ENCODE measurements around the gene ARPC5L.
"Not testable (repeated sequence)": the region's sequence is repeated elsewhere in the genome, so short reads cannot be mapped to it uniquely, and the experiment has no call there.

ARPC5L gene

GRCh38 chr9:124841075-124841821, 20.7 kb upstream of the ARPC5L start:
- DNase-seq = no peak

- no peak for DNase-seq
Observed at GRCh38 chr9:124843456-124844034, 18.4 kb upstream of the ARPC5L start.

- DNase-seq = no peak
Observed at GRCh38 chr9:124844291-124844690, 17.6 kb upstream of the ARPC5L start.

GRCh38 chr9:124846467-124846866, 15.5 kb upstream of the ARPC5L start:
- not testable (repeated sequence) for DNase-seq

GRCh38 chr9:124846969-124847368, 15.0 kb upstream of the ARPC5L start:
- no peak for DNase-seq

DNA sequence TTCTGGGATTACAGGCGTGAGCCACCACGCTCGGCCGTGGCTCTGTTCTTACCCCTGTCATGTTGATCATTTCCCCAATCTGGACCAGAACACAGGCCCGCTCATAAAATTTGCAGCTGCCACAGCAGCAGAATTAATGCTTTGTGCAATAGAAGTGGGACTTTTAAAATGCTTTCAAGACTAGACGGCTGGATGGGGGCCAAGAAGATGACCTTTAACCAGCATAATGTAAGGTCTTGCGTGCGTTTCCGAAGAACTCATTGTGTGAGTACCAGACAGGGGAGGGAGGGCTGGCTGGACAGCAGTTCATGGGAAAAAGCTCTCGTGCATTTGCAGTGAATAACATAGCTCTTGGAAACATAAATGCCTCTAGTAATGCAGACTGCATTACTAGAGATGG, 12.1 kb upstream of the ARPC5L start:
- no peak for DNase-seq

GRCh38 chr9:124852121-124852828, 9.7 kb upstream of the ARPC5L start:
- DNase-seq = no peak

DNA sequence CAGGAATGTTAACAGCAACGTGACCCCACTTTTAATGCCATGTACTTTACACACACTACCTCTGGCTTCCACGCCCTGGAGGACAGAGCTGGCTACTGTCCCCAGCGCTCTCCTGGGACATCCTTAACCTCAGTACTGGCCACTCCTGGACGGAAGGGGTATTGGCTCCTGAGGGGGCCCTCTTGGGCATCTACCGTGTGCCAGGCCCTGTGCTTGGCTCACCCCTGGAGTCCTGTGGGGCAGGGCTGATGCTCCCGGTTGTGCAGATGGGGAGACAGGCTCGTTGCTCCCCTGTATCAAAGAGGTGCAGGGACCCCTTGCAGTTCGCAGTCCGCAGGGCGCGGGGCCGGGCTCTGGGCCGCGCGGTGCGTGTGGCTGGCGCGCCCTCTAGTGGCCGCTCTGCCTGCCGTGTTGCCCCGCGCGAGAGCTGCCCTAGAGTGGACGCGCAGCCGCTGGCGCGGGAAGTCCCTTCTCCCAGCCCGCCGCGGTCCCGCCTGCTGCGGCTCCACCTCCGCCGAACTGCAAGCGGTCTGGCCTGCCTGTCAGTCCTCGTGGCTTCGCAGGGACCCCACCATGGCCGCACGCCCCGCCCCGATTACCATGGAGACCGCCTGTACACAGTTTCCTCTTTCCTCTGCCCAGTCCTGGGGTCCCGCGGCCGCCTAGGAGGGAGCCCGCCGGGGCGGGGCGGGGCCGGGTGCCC, 8.9 kb upstream of the ARPC5L start, which contains the start of gene WDR38:
Gene WDR38, plus strand, starts transcription at position 632 of the 703 bp plus-strand sequence. CDS start 72 bp downstream, outside the sequence.
- peak; percentile 45 for DNase-seq

DNA sequence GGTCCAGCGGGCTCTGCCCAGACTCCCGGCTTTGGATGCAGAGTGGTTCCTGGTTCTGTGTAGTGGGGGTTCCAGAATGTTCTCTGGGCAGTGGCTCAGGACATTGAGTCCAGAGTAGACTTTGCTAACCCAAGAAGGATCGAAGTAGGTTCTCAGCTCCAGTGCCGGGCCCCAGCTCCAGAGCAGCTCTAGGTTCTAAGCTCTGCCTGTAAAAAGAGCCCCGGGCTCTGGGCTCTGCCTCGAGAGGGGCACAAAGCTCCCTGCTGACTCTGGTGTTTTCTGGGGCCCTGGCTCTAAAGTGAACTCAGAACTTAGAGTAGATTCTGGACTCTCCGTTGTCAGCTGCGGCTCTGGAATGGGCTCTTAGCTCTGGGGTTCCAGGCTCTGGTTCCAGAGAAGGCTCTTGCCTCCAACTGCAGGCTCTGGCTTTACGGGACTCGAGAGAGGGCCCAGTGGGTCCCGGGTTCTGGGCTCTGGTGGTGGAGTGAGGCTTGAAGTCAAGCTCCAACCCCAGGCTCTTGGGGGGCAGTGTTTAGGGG, 8.3 kb upstream of the ARPC5L start:
- no peak for DNase-seq

DNA sequence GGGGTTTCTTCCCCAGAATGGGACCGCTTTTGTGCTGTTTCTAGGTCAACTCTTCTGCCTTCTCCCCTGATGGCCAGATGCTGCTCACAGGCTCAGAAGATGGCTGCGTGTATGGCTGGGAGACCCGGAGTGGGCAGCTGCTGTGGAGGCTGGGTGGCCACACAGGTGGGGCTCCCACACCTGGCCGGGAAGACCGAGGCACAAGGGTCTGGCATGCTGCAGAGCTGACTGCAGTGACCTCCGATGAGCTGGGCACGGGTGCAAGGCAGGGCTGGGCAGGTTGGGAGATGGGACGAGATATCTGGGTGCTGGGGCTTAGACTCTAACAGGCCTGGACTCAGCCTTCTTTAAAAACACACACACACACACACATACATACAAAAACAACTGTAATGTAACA, 7.8 kb upstream of the ARPC5L start:
- DNase-seq = no peak

GRCh38 chr9:124854822-124855221, 7.1 kb upstream of the ARPC5L start:
- no peak for DNase-seq

GRCh38 chr9:124855566-124855943, 6.4 kb upstream of the ARPC5L start:
- no peak for DNase-seq

- DNase-seq = no peak
Observed at GRCh38 chr9:124855944-124856765, 5.8 kb upstream of the ARPC5L start.

DNA sequence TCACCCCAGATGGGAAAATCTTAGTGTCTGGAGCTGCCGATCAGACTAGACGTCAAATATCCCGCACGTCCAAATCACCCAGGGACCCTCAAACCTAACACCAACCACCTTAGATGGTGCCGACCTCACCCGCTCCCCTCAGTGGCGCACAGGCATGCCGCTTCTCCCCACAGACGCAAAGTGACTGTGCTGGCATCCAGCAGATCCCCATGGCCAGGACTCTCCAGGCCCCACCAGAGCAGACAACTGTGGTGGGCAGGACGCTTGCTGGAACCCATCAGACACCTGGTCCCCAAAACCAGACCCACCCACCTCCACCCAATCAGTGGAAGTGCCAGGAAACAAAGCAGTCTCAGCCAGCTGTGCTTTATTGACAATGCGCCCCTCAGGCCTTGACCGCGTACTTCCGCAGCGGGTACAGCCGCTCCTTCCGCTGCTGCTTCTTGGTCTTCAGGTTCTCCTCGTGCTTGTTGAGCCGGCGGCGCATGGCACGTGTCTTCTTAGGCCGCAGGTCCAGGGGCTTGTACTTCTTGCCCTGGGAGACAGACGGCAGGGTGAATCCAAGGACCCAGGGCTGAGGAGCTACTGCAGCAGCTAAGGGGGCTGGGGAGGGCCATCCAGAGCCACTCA, 4.3 kb upstream of the ARPC5L start:
- no peak for DNase-seq

- DNase-seq = no peak
Observed at GRCh38 chr9:124858330-124859046, 3.4 kb upstream of the ARPC5L start.

DNA sequence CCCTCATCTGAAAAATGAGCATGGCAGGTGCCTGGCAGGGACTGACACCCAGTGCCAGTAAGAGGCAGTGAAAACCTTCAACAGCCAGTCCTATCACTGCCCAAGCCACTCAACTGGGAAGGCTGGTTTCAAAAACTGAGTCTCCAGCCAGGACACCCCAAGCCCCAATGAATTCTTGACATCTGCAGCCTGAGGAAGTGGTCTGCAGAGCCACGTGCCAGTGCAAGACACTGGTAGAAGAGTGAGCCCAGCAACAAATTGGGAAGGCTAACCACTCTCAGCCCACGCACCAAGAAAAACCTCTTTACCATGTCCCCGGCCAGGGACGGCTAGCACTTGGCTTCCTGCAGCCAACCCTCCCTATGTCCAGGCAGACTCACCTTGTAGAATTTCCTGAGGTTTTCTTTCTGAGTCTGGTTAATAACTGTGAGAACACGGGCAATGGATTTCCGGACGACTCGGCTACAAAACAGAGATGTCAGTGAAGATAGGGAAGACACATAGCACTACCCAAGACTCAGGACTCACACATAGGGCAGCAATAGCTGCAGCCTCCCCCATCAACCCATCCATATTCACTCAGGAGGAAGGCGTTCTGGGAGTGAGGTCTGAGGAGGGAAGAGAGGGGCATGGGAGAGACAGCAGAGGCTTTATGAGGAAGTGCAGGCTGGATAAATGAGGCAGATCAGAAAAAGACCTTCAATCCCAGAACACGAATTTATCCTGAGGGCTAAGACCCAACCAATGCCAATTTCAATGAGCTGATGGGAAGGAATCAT, 1.9 kb upstream of the ARPC5L start:
- no peak for DNase-seq

GRCh38 chr9:124860582-124861341, 1.2 kb upstream of the ARPC5L start:
- DNase-seq = no peak

DNA sequence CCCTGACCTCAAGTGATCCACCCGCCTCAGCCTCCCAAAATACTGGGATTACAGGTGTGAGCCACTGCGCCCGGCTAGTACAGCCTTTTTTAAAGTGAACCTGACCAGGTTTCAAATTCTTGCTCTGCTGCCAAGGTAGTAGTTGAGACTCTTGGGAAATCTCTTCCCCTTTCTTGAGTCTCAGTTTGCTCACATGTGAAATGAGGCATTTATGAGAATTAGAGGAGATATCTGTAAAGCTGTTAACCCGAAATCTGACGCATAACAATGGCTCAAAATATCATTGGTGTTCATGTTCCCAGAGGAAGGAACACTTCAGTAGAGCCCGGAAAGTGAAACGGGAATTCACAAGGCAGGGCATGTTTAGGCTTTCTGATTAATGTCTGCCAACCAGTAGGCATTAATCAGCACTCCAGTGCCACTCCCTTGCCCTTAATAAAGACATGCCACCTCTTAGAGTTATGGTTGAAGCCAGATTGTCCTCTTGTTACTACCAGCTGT, 1.5 kb downstream of the ARPC5L start:
- no peak for DNase-seq
